GM12864 (cell line): ENCODE data around the gene LAGE3.

Experiments used
- DNase-seq: peaks from one replicate; pipeline ENCODE4 v3.0.0-alpha.2; 2011; ENCODE audit warnings: low read depth
- H3K4me3 ChIP-seq: 2 replicates; pipeline ENCODE4 v1.5.1; 2011; ENCODE audit warnings: mild to moderate bottlenecking, low read depth, low read length, control low read depth
- CTCF ChIP-seq: IDR thresholded peaks from 2 replicates; pipeline ENCODE4 v1.5.1; 2011; ENCODE audit warnings: low read depth, mild to moderate bottlenecking, moderate library complexity, low read length, control low read depth, inconsistent platforms; ENCODE audit errors: missing control alignments

Gene LAGE3

DNA sequence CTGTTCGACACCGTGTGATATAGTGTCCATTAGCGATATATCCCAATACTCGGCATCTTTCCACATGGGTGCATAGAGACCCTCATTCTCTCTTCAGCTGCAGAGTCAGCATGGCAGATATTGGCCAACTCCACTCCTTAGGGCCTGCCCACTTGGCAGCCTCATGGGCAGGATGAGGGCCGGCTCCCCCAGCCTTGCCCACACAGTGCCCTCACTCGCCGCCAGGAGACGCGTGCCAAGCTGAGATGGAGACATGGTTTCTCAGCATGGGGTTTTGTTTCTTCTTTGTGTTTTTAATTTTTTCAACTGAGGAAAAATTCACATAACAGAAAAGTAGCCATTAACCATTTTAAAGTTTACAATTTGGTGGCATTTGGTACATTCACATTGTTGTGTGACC lies 26.3 kb downstream of the LAGE3 start:
- DNase-seq, result no peak
- no peak for TF ChIP-seq CTCF
- no peak overlapping the region for H3K4me3 ChIP-seq

DNA sequence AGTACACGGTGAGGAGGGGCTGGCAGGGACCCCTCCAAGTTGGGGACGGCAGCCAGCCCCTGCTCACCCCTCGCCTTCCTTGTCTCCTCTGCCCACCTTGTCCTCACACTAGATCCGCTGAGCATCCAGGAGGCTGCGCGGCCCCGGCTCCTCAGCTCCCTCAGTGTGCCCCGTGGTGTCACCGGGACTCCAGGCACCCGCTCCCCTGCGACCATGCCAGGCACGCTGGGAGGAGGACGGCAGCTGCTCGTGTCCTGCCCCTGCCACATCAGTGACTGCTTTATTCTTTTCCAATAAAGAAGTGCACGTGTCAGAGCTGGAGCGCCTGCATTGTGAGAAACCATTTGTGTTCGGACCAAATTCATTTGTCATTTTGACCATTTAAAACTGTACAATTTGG lies 28.8 kb downstream of the LAGE3 start:
- no peak for DNase-seq
- no peak for TF ChIP-seq CTCF
- no peak overlapping the region for H3K4me3 ChIP-seq

DNA sequence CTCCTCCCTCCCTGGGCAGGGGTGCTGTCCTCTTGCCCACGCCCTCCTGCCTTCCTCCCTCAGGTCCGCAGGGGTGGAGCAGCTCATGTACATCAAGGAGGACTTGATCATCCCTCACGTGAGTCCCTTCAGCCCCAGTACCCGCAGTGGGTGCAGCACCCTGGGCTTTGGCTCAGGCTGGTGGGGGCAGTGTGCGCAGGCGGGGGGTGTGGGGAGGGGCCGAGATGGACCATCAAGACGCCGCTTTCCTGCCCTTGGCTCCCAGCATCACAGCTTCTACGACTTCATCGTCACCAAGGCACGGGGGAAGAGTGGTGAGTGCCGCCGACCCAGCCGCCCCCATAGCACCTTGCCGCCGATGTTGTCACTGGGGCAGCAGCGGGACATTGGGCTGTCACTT lies 29.5 kb downstream of the LAGE3 start:
- no peak for DNase-seq
- no peak for TF ChIP-seq CTCF
- H3K4me3 ChIP-seq, result no peak overlapping the region

GRCh38 chrX:154448484-154448883 lies 30.6 kb downstream of the LAGE3 start:
- TF ChIP-seq CTCF, result no peak
- DNase-seq, result no peak
- H3K4me3 ChIP-seq, result no peak overlapping the region

DNA sequence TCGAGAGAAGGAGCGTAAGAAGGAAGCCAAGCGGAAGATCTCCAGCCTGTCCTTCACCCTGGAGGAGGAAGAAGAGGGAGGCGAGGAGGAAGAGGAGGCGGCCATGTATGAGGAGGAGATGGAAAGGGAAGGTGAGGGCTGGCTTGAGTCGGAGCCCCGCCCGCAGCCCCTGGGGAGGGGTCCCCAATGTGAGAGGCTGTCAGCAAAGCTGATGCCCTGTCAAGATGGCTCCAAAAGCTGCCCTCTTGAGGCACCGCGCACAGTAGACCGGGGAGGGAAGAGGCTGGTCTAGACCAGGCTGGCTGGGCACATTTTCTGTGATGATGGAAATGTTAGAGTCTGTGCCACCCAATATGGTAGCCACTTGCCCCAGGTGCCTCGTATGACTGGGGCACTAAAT lies 32.7 kb downstream of the LAGE3 start:
- H3K4me3 ChIP-seq, result no peak overlapping the region
- no peak for DNase-seq
- no peak for TF ChIP-seq CTCF

DNA sequence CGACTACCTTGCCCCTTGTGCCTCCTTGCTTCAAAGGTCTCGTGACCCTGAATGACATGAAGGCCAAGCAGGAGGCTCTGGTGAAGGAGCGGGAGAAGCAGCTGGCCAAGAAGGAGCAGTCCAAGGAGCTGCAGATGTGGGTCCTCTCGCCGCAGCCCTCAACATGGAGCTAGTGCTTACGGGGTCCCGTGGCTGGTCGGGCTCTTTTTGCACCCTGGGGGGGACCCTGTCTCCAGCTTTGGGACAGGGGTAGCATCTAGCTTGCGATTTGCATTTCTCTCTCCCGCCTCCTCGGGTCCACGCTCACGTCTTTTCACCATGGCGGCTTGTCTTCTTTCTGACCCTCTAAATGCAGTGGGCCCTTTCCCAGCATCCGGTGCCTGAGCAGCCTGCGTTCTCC lies 33.3 kb downstream of the LAGE3 start:
- no peak for TF ChIP-seq CTCF
- DNase-seq, result no peak
- no peak overlapping the region for H3K4me3 ChIP-seq

- no peak for TF ChIP-seq CTCF
- peak overlapping the region; percentile 82 for H3K4me3 ChIP-seq
- no peak for DNase-seq
Measured at GRCh38 chrX:154444755-154445246, 34.3 kb downstream of the LAGE3 start.
